DND-41 (cell line): ENCODE results near the gene ADCY10.
"Not testable (repeated sequence)": the region's sequence is repeated elsewhere in the genome, so short reads cannot be mapped to it uniquely, and the experiment has no call there.

Source experiments
- ATAC-seq: fragments of 200-7000 bp; cut with Tn5 transposase; 3 replicates; pipeline ENCODE4 v1.9.1; 2021; ENCODE audit warnings: low read depth; ENCODE audit not compliant: insufficient read depth
- DNase-seq: peaks from one replicate; pipeline ENCODE4 v3.0.0-alpha.2; 2020
- H2AFZ ChIP-seq: 2 replicates; pipeline ENCODE4 v1.6.0; 2012; ENCODE audit warnings: low read depth, low read length
- H3K27ac ChIP-seq: 2 replicates; pipeline ENCODE4 v1.5.1; 2012; ENCODE audit warnings: low read length, inconsistent platforms
- H3K27me3 ChIP-seq: fragments of 200-600 bp; sonication (generic); 2 replicates; pipeline ENCODE4 v1.6.0; 2012; ENCODE audit warnings: low read length, mild to moderate bottlenecking, inconsistent platforms; ENCODE audit not compliant: insufficient read depth, poor library complexity
- H3K36me3 ChIP-seq: 2 replicates; pipeline ENCODE4 v1.5.1; 2012; ENCODE audit warnings: low read length, inconsistent platforms; ENCODE audit not compliant: insufficient read depth
- H3K4me1 ChIP-seq: 2 replicates; pipeline ENCODE4 v1.5.1; 2012; ENCODE audit warnings: mild to moderate bottlenecking, low read length; ENCODE audit not compliant: insufficient read depth
- H3K4me2 ChIP-seq: 2 replicates; pipeline ENCODE4 v1.6.0; 2012; ENCODE audit warnings: mild to moderate bottlenecking, moderate library complexity, low read length, inconsistent platforms; ENCODE audit not compliant: insufficient read depth
- H3K4me3 ChIP-seq, 2 experiments: fragments of 200-600 bp in 1 of 2; shearing (Covaris generic) in 1 of 2; 2 replicates each; pipeline ENCODE4 v1.5.1; 2012 to 2016; ENCODE audit warnings: inconsistent platforms in 2 of 2, low read length in 2 of 2, mild to moderate bottlenecking in 2 of 2, low read depth in 1 of 2, moderate library complexity in 1 of 2
- H3K79me2 ChIP-seq: 2 replicates; pipeline ENCODE4 v1.6.0; 2012; ENCODE audit warnings: low read length, inconsistent platforms; ENCODE audit not compliant: insufficient read depth
- H3K9ac ChIP-seq: 2 replicates; pipeline ENCODE4 v1.6.0; 2012; ENCODE audit warnings: low read depth, mild to moderate bottlenecking, inconsistent platforms, low read length, moderate library complexity
- H3K9me3 ChIP-seq: 2 replicates; pipeline ENCODE4 v1.5.1; 2012; ENCODE audit warnings: low read length, moderate library complexity, mild to moderate bottlenecking, inconsistent platforms; ENCODE audit not compliant: insufficient read depth, severe bottlenecking
- H4K20me1 ChIP-seq: 2 replicates; pipeline ENCODE4 v1.6.0; 2012; ENCODE audit warnings: low read length; ENCODE audit not compliant: insufficient read depth
- CTCF ChIP-seq: IDR thresholded peaks from 2 replicates; pipeline ENCODE4 v1.5.1; 2012; ENCODE audit warnings: borderline replicate concordance, low read length, moderate library complexity, mild to moderate bottlenecking; ENCODE audit not compliant: poor library complexity, severe bottlenecking; ENCODE audit errors: extremely low read depth
- EZH2 ChIP-seq: IDR thresholded peaks from 3 replicates; pipeline ENCODE4 v1.6.1; 2012; ENCODE audit warnings: borderline replicate concordance, low read depth, mild to moderate bottlenecking, moderate library complexity, low read length, inconsistent platforms; ENCODE audit not compliant: severe bottlenecking

Gene ADCY10

GRCh38 chr1:167871331-167871730 is 42.6 kb downstream of the ADCY10 start:
- no peak overlapping the region for H3K27ac ChIP-seq
- no peak overlapping the region for H3K4me2 ChIP-seq
- no peaks in the 10 kb centered on the region for H3K79me2 ChIP-seq
- H2AFZ ChIP-seq = no peak overlapping the region
- H3K36me3 ChIP-seq = no peaks in the 10 kb centered on the region
- H3K9ac ChIP-seq = no peak overlapping the region
- TF ChIP-seq CTCF = no peak
- no peak for TF ChIP-seq EZH2
- H3K27me3 ChIP-seq = no peaks in the 10 kb centered on the region
- no peaks in the 10 kb centered on the region for H3K4me1 ChIP-seq
- DNase-seq (no peak), ATAC-seq (no peak)
- H3K4me3 ChIP-seq = no peak overlapping the region
- H3K9me3 ChIP-seq = no peaks in the 10 kb centered on the region
- H4K20me1 ChIP-seq = no peaks in the 10 kb centered on the region

- not testable (repeated sequence) for H3K4me1 ChIP-seq, H4K20me1 ChIP-seq, H2AFZ ChIP-seq, H3K79me2 ChIP-seq, H3K27me3 ChIP-seq, H3K9me3 ChIP-seq, ATAC-seq, H3K36me3 ChIP-seq, H3K4me2 ChIP-seq, H3K4me3 ChIP-seq, DNase-seq, H3K9ac ChIP-seq, H3K27ac ChIP-seq
These were observed 44.6 kb downstream of the ADCY10 start for GRCh38 chr1:167869157-167870001.

GRCh38 chr1:167866739-167867414 is 47.1 kb downstream of the ADCY10 start:
- not testable (repeated sequence) for H3K27me3 ChIP-seq, H4K20me1 ChIP-seq, H3K4me3 ChIP-seq, H3K79me2 ChIP-seq, H2AFZ ChIP-seq, H3K4me1 ChIP-seq, DNase-seq, H3K36me3 ChIP-seq, ATAC-seq, H3K27ac ChIP-seq, H3K9me3 ChIP-seq, H3K4me2 ChIP-seq, H3K9ac ChIP-seq

- H3K9me3 ChIP-seq, H4K20me1 ChIP-seq, H3K36me3 ChIP-seq: not testable (repeated sequence)
These were observed 47.6 kb downstream of the ADCY10 start for GRCh38 chr1:167866326-167866725.

GRCh38 chr1:167865804-167866308 is 48.1 kb downstream of the ADCY10 start:
- not testable (repeated sequence) for H2AFZ ChIP-seq, H3K27ac ChIP-seq, ATAC-seq, H3K4me2 ChIP-seq, H3K4me3 ChIP-seq, H3K9me3 ChIP-seq, H4K20me1 ChIP-seq, H3K9ac ChIP-seq, H3K36me3 ChIP-seq, H3K79me2 ChIP-seq, H3K4me1 ChIP-seq, H3K27me3 ChIP-seq, DNase-seq

More at GRCh38 chr1:167866326-167866725, 47.6 kb downstream of the ADCY10 start:
- not testable (repeated sequence) for H3K9ac ChIP-seq, H3K79me2 ChIP-seq, H3K4me1 ChIP-seq, DNase-seq, H3K27ac ChIP-seq, H3K27me3 ChIP-seq, H2AFZ ChIP-seq, H3K4me2 ChIP-seq, ATAC-seq, H3K4me3 ChIP-seq

- not testable (repeated sequence) for H3K4me2 ChIP-seq, ATAC-seq, H4K20me1 ChIP-seq, H2AFZ ChIP-seq, H3K36me3 ChIP-seq, H3K79me2 ChIP-seq, H3K4me3 ChIP-seq, H3K27ac ChIP-seq, H3K27me3 ChIP-seq, DNase-seq, H3K4me1 ChIP-seq, H3K9me3 ChIP-seq, H3K9ac ChIP-seq
These were observed 48.7 kb downstream of the ADCY10 start for GRCh38 chr1:167865193-167865592.
